Left renal pelvis (tissue), 4 donors: ENCODE data around the gene WNT11. TPM values are rescaled to one million over a fixed set of nuclear protein-coding genes. Genes with fewer than 3 reads are reported as not detected.

Source experiments
- DNase-seq, 4 donors: peaks; one replicate each; pipeline ENCODE4 v3.0.0-alpha.2; 2013; ENCODE audit warnings: low read depth in 4 of 4, low spot score in 3 of 4
- polyA plus RNA-seq, 4 donors: library from polyadenylated mRNA; unstranded; fragments of 120-200 nt; gene quantifications; one replicate each; pipeline ENCODE4 v1.2.1, GENCODE V29; 2013; ENCODE audit not compliant: insufficient read length in 4 of 4

WNT11 gene
- 10 to 100 TPM in 3 of 4 donors, 1 to 10 TPM in 1; 6.3 to 21.3 (median 15.4) TPM for polyA plus RNA-seq

- DNase-seq = no peak
Measured at GRCh38 chr11:76206327-76207081, at the start of gene WNT11. Gene WNT11 (minus strand): TSS chr11:76206502. CDS start chr11:76206407, 95 bp downstream.

GRCh38 chr11:76253416-76253815 lies 47.1 kb upstream of the WNT11 start:
- no peak for DNase-seq

GRCh38 chr11:76252631-76253070 lies 46.3 kb upstream of the WNT11 start:
- no peak for DNase-seq

- no peak for DNase-seq
Measured at GRCh38 chr11:76251576-76251975, 45.3 kb upstream of the WNT11 start.

- no peak for DNase-seq
Measured at GRCh38 chr11:76251226-76251575, 44.9 kb upstream of the WNT11 start.

- DNase-seq = no peak
Measured at GRCh38 chr11:76250520-76251225, 44.4 kb upstream of the WNT11 start.

- DNase-seq = no peak
Measured at GRCh38 chr11:76249195-76249741, 43.0 kb upstream of the WNT11 start.

GRCh38 chr11:76248210-76248609 lies 41.9 kb upstream of the WNT11 start:
- no peak for DNase-seq

GRCh38 chr11:76247091-76247490 lies 40.8 kb upstream of the WNT11 start:
- no peak for DNase-seq

GRCh38 chr11:76246271-76246933 lies 40.1 kb upstream of the WNT11 start:
- no peak for DNase-seq

- no peak for DNase-seq
Measured at GRCh38 chr11:76245720-76246119, 39.4 kb upstream of the WNT11 start.

- DNase-seq = no peak
Measured at GRCh38 chr11:76244316-76244851, 38.1 kb upstream of the WNT11 start.

GRCh38 chr11:76243957-76244285 lies 37.6 kb upstream of the WNT11 start:
- no peak for DNase-seq

- no peak for DNase-seq
Measured at GRCh38 chr11:76243193-76243956, 37.1 kb upstream of the WNT11 start.

- DNase-seq = no peak
Measured at GRCh38 chr11:76242004-76242779, 35.9 kb upstream of the WNT11 start.

- no peak for DNase-seq
Measured at GRCh38 chr11:76241243-76242000, 35.1 kb upstream of the WNT11 start.

- no peak for DNase-seq
Measured at GRCh38 chr11:76240666-76241065, 34.4 kb upstream of the WNT11 start.

GRCh38 chr11:76240161-76240540 lies 33.8 kb upstream of the WNT11 start:
- DNase-seq = no peak
